HG03066 (cell line): Measurements from ENCODE around the gene RFC5.
"Not testable (repeated sequence)": the region's sequence is repeated elsewhere in the genome, so short reads cannot be mapped to it uniquely, and the experiment has no call there.

Experiments
- ATAC-seq: cut with Tn5 transposase; IDR thresholded peaks from one replicate; pipeline ENCODE4 v1.9.1; 2021; ENCODE audit warnings: low read depth; ENCODE audit not compliant: unreplicated experiment

Gene RFC5, protein sequence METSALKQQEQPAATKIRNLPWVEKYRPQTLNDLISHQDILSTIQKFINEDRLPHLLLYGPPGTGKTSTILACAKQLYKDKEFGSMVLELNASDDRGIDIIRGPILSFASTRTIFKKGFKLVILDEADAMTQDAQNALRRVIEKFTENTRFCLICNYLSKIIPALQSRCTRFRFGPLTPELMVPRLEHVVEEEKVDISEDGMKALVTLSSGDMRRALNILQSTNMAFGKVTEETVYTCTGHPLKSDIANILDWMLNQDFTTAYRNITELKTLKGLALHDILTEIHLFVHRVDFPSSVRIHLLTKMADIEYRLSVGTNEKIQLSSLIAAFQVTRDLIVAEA

DNA sequence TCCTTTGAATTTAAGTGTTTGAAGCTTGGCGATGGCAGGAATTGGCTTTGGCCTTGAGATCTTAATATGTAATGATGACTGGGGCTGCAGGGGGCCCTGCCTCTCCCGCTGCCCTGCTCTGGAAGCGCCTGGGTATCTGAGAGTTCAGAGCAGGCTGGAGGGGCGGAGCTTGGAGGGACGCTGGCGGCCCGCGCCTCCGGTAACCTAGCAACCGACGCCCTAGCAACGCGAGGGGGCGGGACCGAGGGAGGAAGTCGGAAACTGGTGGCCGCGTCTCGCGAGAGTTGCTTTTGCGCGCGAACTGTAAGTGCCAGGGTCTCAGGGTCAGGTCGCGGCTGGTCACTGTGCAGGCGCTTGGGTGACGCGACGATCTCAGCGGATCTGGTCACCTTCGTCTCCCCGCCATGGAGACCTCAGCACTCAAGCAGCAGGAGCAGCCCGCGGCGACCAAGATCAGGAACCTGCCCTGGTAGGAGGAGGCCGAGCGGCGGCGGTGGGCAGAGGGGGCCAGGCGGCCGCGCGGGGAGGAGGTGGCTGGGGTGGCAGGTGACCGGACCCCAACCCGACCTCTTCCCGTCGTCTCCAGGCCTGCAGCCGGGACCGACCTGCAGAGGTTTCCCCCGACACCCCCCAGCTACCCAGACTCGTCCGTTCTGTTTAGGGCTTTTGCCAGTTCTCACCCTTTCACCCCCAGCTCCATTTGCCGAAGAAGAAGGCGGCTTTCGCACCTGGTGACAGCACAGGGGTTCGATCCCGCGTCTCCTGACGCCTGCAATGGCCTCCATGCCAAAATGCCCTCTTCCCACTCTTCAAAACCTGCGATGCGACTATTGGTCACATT, at the start of gene RFC5:
Gene RFC5, plus strand, starts transcription at position 280 of the 841 bp plus-strand sequence. Its CDS starts 125 bp downstream, at position 405.
- ATAC-seq = peak; percentile 98

- no peak for ATAC-seq
Observed at GRCh38 chr12:117967043-117967442, 49.5 kb upstream of the RFC5 start.

DNA sequence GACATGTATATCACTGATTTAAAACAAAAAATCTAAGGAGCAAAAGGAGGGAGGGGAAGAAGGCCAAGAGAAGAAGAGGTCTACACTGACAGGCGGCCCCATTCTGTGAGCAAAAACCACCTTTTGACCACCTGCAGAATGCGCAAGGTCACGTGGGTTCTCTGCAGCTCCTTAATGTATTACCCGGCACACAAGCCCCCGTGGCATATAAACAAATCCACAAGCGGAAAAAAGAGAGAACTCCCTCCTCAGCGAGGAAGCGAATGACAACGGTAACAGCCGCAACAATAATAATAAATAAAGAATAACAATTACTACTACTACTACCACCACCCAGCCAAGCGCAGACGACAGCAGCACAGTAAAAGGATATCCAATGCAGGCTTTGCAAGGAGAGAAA, 49.0 kb upstream of the RFC5 start:
- ATAC-seq = no peak

- no peak for ATAC-seq
Observed at GRCh38 chr12:117968151-117968789, 48.2 kb upstream of the RFC5 start.

DNA sequence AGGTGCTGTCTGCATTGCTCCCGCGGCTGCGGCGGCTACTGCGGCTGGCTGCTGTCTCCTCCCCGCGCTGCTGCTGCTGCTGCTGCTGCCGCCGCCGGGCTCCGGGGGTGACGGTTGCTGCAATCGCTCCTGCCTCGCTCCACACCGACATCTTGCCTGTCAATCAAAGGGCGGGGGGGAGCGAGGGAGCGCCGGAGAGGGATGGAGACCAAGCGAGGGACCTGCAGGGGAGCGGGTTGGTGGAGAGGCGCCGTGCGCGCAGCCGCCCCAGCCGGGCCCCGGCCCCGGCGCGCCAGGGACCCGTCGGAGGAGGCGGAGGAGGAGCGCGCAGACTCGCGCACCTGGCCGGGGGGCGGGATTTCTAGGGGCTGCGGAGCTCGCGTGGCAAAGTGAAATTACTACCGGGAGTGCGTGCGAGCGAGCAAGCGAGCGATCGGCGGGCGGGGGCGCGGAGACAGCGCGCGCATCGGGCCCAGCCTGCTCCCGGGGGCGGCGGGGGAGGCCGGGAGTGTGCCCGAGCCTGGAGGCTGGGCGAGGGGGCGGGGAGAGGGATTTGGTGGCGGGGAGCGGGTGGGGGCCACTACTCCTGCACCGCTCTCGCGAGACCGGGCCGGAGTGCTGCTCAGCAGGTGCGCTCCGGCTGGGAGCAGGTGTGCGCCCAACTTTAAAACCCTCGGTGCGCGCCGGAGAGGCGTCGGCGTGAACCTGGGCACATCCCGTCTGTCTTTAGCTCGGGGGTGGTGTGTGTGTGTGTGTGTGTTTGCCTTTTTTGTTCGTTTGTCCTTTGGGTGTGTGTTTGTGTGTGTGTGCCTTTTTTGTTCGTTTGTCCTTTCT, 47.5 kb upstream of the RFC5 start, which contains the start of gene KSR2:
Gene KSR2, minus strand, starts transcription at position 165 of the 834 bp plus-strand sequence. CDS start 735 bp downstream, outside the sequence.
- ATAC-seq = peak; percentile 70

DNA sequence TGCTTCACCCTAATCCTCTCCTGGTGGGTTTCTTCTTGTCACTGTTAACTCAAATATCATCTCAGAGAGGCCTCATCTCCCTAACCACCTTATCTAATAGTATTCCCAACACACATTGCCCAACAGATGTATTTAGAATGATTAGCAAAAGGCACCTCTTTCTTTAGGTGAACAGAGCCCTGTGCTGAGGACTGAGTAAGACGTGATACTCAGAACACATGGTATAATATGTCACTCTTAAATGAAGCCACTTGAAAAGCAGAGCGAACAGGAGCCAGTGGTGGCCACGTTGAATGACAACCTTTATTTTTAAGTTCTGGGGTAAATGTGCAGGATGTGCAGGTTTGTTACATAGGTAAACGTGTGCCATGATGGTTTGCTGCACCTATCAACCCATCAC, 46.2 kb upstream of the RFC5 start:
- ATAC-seq = no peak

DNA sequence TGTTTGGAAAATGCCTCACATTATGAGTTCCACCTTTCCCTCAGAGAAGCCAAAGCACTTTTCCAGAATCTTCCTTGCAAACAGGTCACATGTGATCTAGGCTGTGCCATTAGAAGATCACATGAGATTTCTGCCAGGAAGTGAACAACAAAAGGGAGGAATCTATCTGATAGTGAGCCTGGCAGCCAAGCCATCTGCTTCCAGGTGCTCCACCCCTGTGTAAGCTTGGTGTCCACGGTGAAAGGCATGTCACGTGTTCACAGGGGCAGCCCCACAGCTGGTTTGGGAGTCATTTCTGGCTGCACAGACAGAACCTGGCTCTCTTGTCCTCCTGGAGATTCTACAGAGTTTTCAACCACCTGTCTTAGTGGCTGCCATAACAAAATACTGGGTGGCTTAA, 44.2 kb upstream of the RFC5 start:
- ATAC-seq = no peak

DNA sequence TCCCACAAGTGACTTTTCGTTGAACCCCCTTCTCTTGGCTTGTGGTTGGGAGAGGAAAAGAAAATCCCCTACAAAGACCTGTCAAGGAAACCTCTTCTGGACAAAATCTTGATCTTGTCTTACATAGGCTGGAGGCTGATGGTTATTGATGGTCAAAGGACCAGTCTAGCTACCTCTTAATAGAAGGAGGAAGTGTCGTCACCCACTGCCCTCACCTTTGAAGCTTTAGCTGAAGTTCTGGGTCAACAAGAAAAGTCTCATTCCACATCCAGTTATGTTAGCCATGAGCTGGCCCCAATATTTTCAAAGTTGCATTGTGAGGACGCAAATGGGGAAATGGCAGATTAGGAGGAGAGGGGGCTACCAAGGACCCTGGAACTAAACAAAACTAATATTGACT, 41.5 kb upstream of the RFC5 start:
- no peak for ATAC-seq

GRCh38 chr12:117977373-117977772, 39.1 kb upstream of the RFC5 start:
- ATAC-seq = no peak

GRCh38 chr12:117980616-117981015, 35.9 kb upstream of the RFC5 start:
- no peak for ATAC-seq

DNA sequence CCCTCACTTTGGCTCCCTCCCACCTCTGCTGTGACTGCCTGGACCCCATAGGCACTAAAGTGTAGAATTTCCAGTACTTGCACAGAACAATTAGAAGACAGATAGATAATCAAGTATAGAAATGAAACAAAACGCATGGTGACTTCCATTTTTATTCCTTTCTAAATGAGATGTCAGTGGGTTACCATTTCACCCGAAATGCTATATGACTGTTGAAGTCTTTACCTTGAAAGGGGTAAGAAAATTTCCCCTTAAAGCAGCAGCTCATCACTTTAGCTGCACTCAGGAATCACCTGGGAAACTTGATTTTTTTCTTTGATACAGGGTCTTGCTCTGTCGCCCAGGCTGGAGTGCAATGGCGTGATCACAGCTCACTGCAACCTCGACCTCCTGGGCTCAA, 35.2 kb upstream of the RFC5 start:
- no peak for ATAC-seq

GRCh38 chr12:117985182-117985581, 31.3 kb upstream of the RFC5 start:
- ATAC-seq = no peak

GRCh38 chr12:117986705-117987469, 29.6 kb upstream of the RFC5 start:
- ATAC-seq = no peak

DNA sequence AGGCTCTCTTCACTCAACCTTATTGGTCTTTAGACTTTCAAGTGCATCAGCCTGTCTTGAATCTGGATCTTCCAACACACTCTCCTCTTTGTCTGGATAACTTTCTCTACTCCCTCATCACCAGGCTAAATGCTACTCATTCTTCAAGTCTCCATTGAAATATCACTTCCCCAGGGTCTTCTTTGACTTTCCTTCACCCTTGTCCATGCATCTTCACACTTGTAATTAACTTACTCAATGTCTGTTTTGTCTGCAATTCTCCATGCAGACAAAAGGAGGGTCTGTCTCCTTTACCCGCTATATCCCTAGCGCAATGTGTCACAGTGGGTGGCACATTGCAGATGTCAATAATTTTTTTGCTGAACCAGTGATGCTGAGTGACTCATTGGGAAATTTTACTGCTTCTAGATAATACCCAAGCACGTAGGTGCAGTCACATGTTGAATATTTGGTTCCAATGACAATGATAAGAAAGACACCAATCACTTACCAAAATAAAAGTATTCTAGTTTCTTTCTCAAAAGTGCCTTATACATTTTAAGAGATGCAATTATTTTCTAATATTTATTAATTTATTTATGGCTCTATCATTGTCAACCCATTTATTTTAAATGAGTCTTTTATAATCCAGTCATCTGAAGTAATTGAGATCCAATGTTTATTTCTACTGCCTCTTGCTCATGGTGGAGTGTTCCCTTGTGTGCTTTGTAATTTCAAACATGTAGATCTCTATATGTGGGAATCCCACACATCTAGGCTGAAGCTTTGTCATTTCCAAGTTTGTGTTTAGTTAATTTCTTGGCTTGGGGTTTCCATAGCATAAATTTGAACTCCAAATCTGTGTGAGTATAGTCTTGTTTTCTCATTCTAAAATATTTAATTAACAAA, 21.7 kb upstream of the RFC5 start:
- ATAC-seq = no peak

DNA sequence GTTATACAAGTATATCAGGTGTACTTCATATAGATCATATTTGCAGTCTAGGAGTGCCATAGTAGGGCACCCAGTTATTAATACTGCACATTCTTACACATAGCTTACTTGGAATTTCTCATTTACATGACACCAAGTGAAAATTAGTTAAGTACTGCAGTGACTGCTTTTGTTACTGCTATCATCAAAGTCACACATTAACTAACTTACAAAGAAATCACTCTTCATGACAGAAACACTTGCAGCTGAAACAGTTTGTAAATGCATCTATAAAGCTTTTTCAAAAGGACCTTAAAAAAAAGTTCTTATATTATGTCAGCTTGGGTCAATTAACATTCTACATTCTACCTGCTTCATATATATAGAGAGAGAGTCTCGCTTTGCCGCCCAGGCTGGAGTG, 17.8 kb upstream of the RFC5 start:
- ATAC-seq = no peak

GRCh38 chr12:117999806-118000205, 16.7 kb upstream of the RFC5 start:
- ATAC-seq = not testable (repeated sequence)

GRCh38 chr12:118010903-118011302, 5.6 kb upstream of the RFC5 start:
- no peak for ATAC-seq

- no peak for ATAC-seq
Observed at GRCh38 chr12:118011377-118011776, 5.1 kb upstream of the RFC5 start.

DNA sequence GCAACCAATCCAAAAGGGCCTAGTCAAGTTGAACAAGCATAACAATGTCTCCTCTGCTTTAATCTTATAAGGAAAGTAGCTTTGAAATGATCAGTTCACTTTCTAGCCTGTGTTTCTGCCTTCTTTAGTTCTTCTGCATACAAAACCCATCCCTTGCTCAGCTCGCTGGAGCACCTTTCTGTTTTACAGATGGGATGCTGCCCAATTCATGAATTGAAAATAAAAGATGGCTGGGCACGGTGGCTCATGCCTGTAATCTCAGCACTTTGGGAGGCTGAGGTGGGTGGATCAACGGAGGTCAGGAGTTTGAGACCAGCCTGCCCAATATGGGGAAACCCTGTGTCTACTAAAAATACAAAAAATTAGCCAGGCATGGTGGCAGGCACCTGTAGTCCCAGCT, 4.5 kb upstream of the RFC5 start:
- no peak for ATAC-seq
